SH-SY5Y (cell line): Measurements from ENCODE around the gene ROBO1.

Source experiments
- GATA2 ChIP-seq: IDR thresholded peaks from 2 replicates; pipeline ENCODE4 v1.6.1; 2011; ENCODE audit warnings: mild to moderate bottlenecking, low read depth, low read length
- GATA3 ChIP-seq: IDR thresholded peaks from 2 replicates; pipeline ENCODE4 v1.6.1; 2011; ENCODE audit warnings: low read depth, mild to moderate bottlenecking, low read length, moderate library complexity

DNA sequence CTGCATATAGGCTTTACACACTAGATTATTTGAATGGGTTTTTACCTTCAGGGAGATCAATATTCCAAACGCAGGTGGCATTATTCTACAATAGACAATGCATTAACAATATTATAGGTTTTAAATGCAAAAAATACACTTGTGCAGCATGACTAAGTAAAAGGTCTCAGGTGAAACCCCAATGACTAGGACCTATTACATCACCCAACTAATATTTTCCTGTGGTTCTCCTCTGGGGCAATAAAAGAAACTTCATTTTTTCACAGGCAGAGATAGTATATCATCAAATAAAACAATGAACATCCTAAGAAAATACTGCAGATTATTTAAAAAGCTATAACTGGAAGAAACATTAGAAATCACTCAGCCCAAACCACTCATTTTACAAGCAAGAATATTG, 375.3 kb downstream of the ROBO1 start:
- TF ChIP-seq GATA3: no peak
- TF ChIP-seq GATA2: no peak
